Suprapubic skin (tissue), 4 donors: ENCODE results near the gene GNB5. TPM values are rescaled to one million over a fixed set of nuclear protein-coding genes. Genes with fewer than 3 reads are reported as not detected.

Experiments
- DNase-seq, 2 donors: peaks; one replicate each; pipeline ENCODE4 v3.0.0-alpha.2; 2019; ENCODE audit warnings: low spot score in 2 of 2
- H3K27ac ChIP-seq: fragments of 200-600 bp; sonication (generic); one replicate; pipeline ENCODE4 v1.5.1; 2019
- H3K27me3 ChIP-seq: fragments of 200-600 bp; sonication (generic); one replicate; pipeline ENCODE4 v1.5.1; 2019
- H3K36me3 ChIP-seq: fragments of 200-600 bp; sonication (generic); one replicate; pipeline ENCODE4 v1.5.1; 2019
- H3K4me1 ChIP-seq: fragments of 200-600 bp; sonication (generic); one replicate; pipeline ENCODE4 v1.5.1; 2019
- H3K4me3 ChIP-seq: fragments of 200-600 bp; sonication (generic); one replicate; pipeline ENCODE4 v1.5.1; 2019; ENCODE audit warnings: mild to moderate bottlenecking
- H3K9me3 ChIP-seq: fragments of 200-600 bp; sonication (generic); one replicate; pipeline ENCODE4 v1.5.1; 2019
- CTCF ChIP-seq, 2 donors: fragments of 200-600 bp in 1 of 2; fragments of 450-650 bp in 1 of 2; sonication (generic) in 1 of 2; IDR thresholded peaks; one replicate each; pipeline ENCODE4 v1.5.1; 2016 to 2019; ENCODE audit warnings: antibody characterized with exemption in 2 of 2, mild to moderate bottlenecking in 1 of 2, moderate library complexity in 1 of 2
- EP300 ChIP-seq: sonication (generic); formaldehyde crosslinking; IDR thresholded peaks from one replicate; pipeline ENCODE4 v1.6.1; 2017; ENCODE audit warnings: antibody characterized with exemption
- POLR2A ChIP-seq, 2 donors: fragments of 450-650 bp; IDR thresholded peaks; one replicate each; pipeline ENCODE4 v1.6.1; 2017; ENCODE audit warnings: antibody characterized with exemption in 2 of 2, mild to moderate bottlenecking in 2 of 2, moderate library complexity in 2 of 2
- POLR2AphosphoS5 ChIP-seq, 3 donors: sonication (generic); formaldehyde crosslinking; IDR thresholded peaks; one replicate each; pipeline ENCODE4 v1.6.1; 2017; ENCODE audit warnings: antibody characterized with exemption in 3 of 3
- WGBS: methylation state at CpG from one replicate; pipeline ENCODE4 v1.1.5; 2018; 5-methylcytosine and 5-hydroxymethylcytosine counted together
- total RNA-seq, 4 donors: library from RNA; depleted of rRNA; stranded (reverse); fragments of >200 nt; gene quantifications; one replicate each; pipeline ENCODE4 v1.1.0, GENCODE V29; 2016

The GNB5 gene
- total RNA-seq, 4 donors from 2014 or later: 17.1 to 30.8 (median 24.9) TPM

GRCh38 chr15:52162260-52162659 lies 28.9 kb downstream of the GNB5 start:
- WGBS: 83% methylated on average over 4 of the region's 4 CpGs
- no peaks in the 10 kb centered on the region for H3K4me1 ChIP-seq
- H3K27ac ChIP-seq: no peak overlapping the region
- no peak overlapping the region for H3K4me3 ChIP-seq
- TF ChIP-seq EP300 (no peak), POLR2AphosphoS5 (IDR thresholded peaks at IDR 0.05) (no peak), CTCF (IDR thresholded peaks at IDR 0.05) (no peak), POLR2A (IDR thresholded peaks at IDR 0.05) (no peak)
- no peaks in the 10 kb centered on the region for H3K9me3 ChIP-seq
- peaks cover 11% of the 10 kb centered on the region for H3K36me3 ChIP-seq
- H3K27me3 ChIP-seq: no peaks in the 10 kb centered on the region
- DNase-seq: no peak

- no peaks in the 10 kb centered on the region for H3K27me3 ChIP-seq
- H3K9me3 ChIP-seq: no peaks in the 10 kb centered on the region
- H3K4me1 ChIP-seq: no peaks in the 10 kb centered on the region
- no peak overlapping the region for H3K4me3 ChIP-seq
- TF ChIP-seq CTCF (IDR thresholded peaks at IDR 0.05): no peak
- DNase-seq: no peak
- no peak overlapping the region for H3K27ac ChIP-seq
- H3K36me3 ChIP-seq: peaks cover 11% of the 10 kb centered on the region
- 91% methylated on average over 13 of the region's 13 CpGs for WGBS
Measured at GRCh38 chr15:52161406-52161966, 29.7 kb downstream of the GNB5 start.

GRCh38 chr15:52159645-52160044 lies 31.5 kb downstream of the GNB5 start:
- Histone ChIP-seq H3K36me3 (peaks cover 11% of the 10 kb centered on the region), H3K4me1 (no peaks in the 10 kb centered on the region), H3K27me3 (no peaks in the 10 kb centered on the region), H3K9me3 (no peaks in the 10 kb centered on the region), H3K27ac (no peak overlapping the region), H3K4me3 (no peak overlapping the region)
- TF ChIP-seq EP300 (no peak), POLR2A (IDR thresholded peaks at IDR 0.05) (no peak), POLR2AphosphoS5 (IDR thresholded peaks at IDR 0.05) (no peak), CTCF (IDR thresholded peaks at IDR 0.05) (no peak)
- 97% methylated on average over 3 of the region's 3 CpGs for WGBS
- no peak for DNase-seq

- Histone ChIP-seq H3K4me3 (no peak overlapping the region), H3K4me1 (no peaks in the 10 kb centered on the region), H3K27me3 (no peaks in the 10 kb centered on the region), H3K36me3 (peaks cover 8% of the 10 kb centered on the region), H3K9me3 (no peaks in the 10 kb centered on the region), H3K27ac (no peak overlapping the region)
- no peak for DNase-seq
- WGBS: 83% methylated on average over 10 of the region's 10 CpGs
- TF ChIP-seq POLR2A (IDR thresholded peaks at IDR 0.05) (no peak), CTCF (IDR thresholded peaks at IDR 0.05) (no peak), EP300 (no peak), POLR2AphosphoS5 (IDR thresholded peaks at IDR 0.05) (no peak)
Measured at GRCh38 chr15:52158084-52158765, 33.0 kb downstream of the GNB5 start.

- no peaks in the 10 kb centered on the region for H3K27me3 ChIP-seq
- H3K36me3 ChIP-seq: peaks cover 9% of the 10 kb centered on the region
- WGBS: 84% methylated on average over 2 of the region's 2 CpGs
- TF ChIP-seq EP300: no peak
- no peak for TF ChIP-seq CTCF (IDR thresholded peaks at IDR 0.05)
- TF ChIP-seq POLR2A (IDR thresholded peaks at IDR 0.05): no peak
- no peak for TF ChIP-seq POLR2AphosphoS5 (IDR thresholded peaks at IDR 0.05)
- no peak overlapping the region for H3K27ac ChIP-seq
- DNase-seq: no peak
- no peaks in the 10 kb centered on the region for H3K4me1 ChIP-seq
- no peaks in the 10 kb centered on the region for H3K9me3 ChIP-seq
- H3K4me3 ChIP-seq: no peak overlapping the region
Measured at GRCh38 chr15:52155878-52156277, 35.3 kb downstream of the GNB5 start.
